Trophoblast cell (in vitro differentiated cells and primary cell): Measurements from ENCODE around the gene RIOK2.

Experiments used
- DNase-seq, 2 donors: peaks; one replicate each; pipeline ENCODE4 v3.0.0-alpha.2; 2016
- H2AFZ ChIP-seq: 2 replicates; pipeline ENCODE4 v1.6.1; 2013; ENCODE audit warnings: low read length, moderate library complexity, mild to moderate bottlenecking; ENCODE audit not compliant: insufficient read depth, poor library complexity
- H2AK5ac ChIP-seq: 2 replicates; pipeline ENCODE4 v1.6.1; 2013; ENCODE audit warnings: mild to moderate bottlenecking, low read length
- H2BK120ac ChIP-seq: 2 replicates; pipeline ENCODE4 v1.6.1; 2013; ENCODE audit warnings: low read length, mild to moderate bottlenecking, moderate library complexity; ENCODE audit not compliant: insufficient read depth, poor library complexity
- H2BK12ac ChIP-seq: 2 replicates; pipeline ENCODE4 v1.6.1; 2013; ENCODE audit warnings: mild to moderate bottlenecking, low read length, moderate library complexity
- H2BK5ac ChIP-seq: 2 replicates; pipeline ENCODE4 v1.6.1; 2013; ENCODE audit warnings: low read length, low read depth, moderate library complexity, mild to moderate bottlenecking; ENCODE audit not compliant: poor library complexity
- H3K14ac ChIP-seq: 2 replicates; pipeline ENCODE4 v1.6.1; 2013; ENCODE audit warnings: mild to moderate bottlenecking, low read length
- H3K18ac ChIP-seq: 2 replicates; pipeline ENCODE4 v1.6.1; 2013; ENCODE audit warnings: mild to moderate bottlenecking, low read length
- H3K23ac ChIP-seq: 2 replicates; pipeline ENCODE4 v1.6.1; 2013; ENCODE audit warnings: low read length
- H3K27ac ChIP-seq: 2 replicates; pipeline ENCODE4 v1.5.1; 2013; ENCODE audit warnings: low read depth, mild to moderate bottlenecking, inconsistent platforms, low read length, moderate library complexity
- H3K27me3 ChIP-seq: 2 replicates; pipeline ENCODE4 v1.6.1; 2013; ENCODE audit warnings: inconsistent platforms, mild to moderate bottlenecking, low read length, moderate library complexity; ENCODE audit not compliant: insufficient read depth
- H3K36me3 ChIP-seq, 2 experiments: 1 replicate in 1 of 2; 2 replicates in 1 of 2; pipeline ENCODE4 v1.6.1; 2013; ENCODE audit warnings: low read length in 2 of 2, mild to moderate bottlenecking in 2 of 2, moderate library complexity in 1 of 2; ENCODE audit not compliant: insufficient read depth in 2 of 2, control insufficient read depth in 1 of 2
- H3K4ac ChIP-seq: 2 replicates; pipeline ENCODE4 v1.6.1; 2013; ENCODE audit warnings: low read depth, mild to moderate bottlenecking, low read length, moderate library complexity
- H3K4me1 ChIP-seq, 2 experiments: 1 replicate in 1 of 2; 2 replicates in 1 of 2; pipeline ENCODE4 v1.6.1; 2013; ENCODE audit warnings: low read length in 2 of 2, mild to moderate bottlenecking in 2 of 2, moderate library complexity in 1 of 2; ENCODE audit not compliant: insufficient read depth in 2 of 2, control insufficient read depth in 1 of 2
- H3K4me2 ChIP-seq: 2 replicates; pipeline ENCODE4 v1.6.1; 2013; ENCODE audit warnings: inconsistent platforms, mild to moderate bottlenecking, low read length, moderate library complexity
- H3K4me3 ChIP-seq: 2 replicates; pipeline ENCODE4 v1.5.1; 2013; ENCODE audit warnings: mild to moderate bottlenecking, low read depth, low read length, inconsistent platforms
- H3K79me1 ChIP-seq: one replicate; pipeline ENCODE4 v1.6.1; 2013; ENCODE audit warnings: low read length
- H3K79me2 ChIP-seq: 2 replicates; pipeline ENCODE4 v1.6.1; 2013; ENCODE audit warnings: low read length, mild to moderate bottlenecking; ENCODE audit not compliant: control insufficient read depth, insufficient read depth, poor library complexity
- H3K9ac ChIP-seq: 2 replicates; pipeline ENCODE4 v1.6.1; 2013; ENCODE audit warnings: mild to moderate bottlenecking, low read length
- H3K9me3 ChIP-seq: 2 replicates; pipeline ENCODE4 v1.6.1; 2013; ENCODE audit warnings: low read depth, mild to moderate bottlenecking, control low read depth, inconsistent platforms, low read length; ENCODE audit not compliant: insufficient read depth
- H4K12ac ChIP-seq: 2 replicates; pipeline ENCODE4 v1.6.1; 2013; ENCODE audit warnings: low read depth, mild to moderate bottlenecking, low read length, moderate library complexity
- H4K8ac ChIP-seq: 2 replicates; pipeline ENCODE4 v1.6.1; 2013; ENCODE audit warnings: low read depth, mild to moderate bottlenecking, low read length, moderate library complexity
- H4K91ac ChIP-seq: one replicate; pipeline ENCODE4 v1.6.1; 2013; ENCODE audit warnings: low read depth, mild to moderate bottlenecking, low read length, moderate library complexity
- WGBS: extraction: QIAGEN DNeasy Blood & Tissue Kit; methylation state at CpG from one replicate; pipeline ENCODE4 v1.1.7; 2013; ENCODE audit warnings: missing lambda C conversion rate; ENCODE audit not compliant: insufficient read length, insufficient coverage; ENCODE audit errors: extremely low coverage; 5-methylcytosine and 5-hydroxymethylcytosine counted together

The RIOK2 gene

DNA sequence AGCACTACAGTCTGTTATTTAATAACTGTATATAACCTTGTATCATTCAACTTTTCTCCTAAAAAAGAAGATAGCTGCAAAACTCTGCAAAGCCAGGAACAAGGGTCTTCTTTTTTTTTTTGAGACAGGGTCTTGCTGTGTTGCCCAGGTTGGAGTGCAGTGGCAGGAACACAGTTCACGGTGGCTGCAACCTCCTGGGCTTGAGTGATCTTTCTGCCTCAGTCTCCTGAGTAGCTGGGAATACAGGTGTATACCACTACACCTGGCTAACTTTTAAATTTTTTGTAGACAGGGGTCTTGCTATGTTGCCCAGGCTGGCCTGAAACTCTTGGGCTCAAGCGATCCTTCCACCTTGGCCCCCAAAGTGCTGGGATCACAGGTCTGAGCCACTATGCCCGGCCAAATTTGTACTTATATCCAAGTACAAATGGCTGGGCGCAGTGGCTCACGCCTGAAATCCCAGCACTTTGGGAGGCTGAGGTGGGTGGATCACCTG is 19.2 kb downstream of the RIOK2 start:
- DNase-seq, result no peak
- no peak overlapping the region for H3K18ac ChIP-seq

DNA sequence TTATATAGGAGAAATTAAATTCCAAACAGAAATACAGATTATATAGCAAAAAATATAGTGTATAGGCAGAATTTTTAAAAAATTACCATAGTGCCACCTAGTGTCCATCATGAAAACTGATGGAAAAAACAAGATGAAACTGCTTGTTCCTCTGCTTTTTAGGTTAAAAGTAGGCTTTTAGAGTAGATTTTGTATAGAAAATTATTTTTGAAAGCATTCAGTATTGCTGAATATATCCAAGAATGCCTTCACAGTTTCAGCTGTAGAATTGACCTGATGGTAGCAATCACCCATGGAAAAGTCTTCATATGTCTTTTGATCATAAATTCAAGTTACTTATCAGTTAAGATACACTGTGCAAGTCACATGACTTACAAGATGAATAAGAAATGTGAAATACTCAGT is 19.7 kb downstream of the RIOK2 start:
- H3K4ac ChIP-seq, result no peak overlapping the region
- no peak overlapping the region for H3K14ac ChIP-seq
- no peak overlapping the region for H2AK5ac ChIP-seq
- no peaks in the 10 kb centered on the region for H3K4me1 ChIP-seq
- no peak overlapping the region for H3K4me3 ChIP-seq
- no peak overlapping the region for H3K9ac ChIP-seq
- H3K4me2 ChIP-seq, result no peak overlapping the region
- no peaks in the 10 kb centered on the region for H3K27me3 ChIP-seq
- H3K23ac ChIP-seq, result no peak overlapping the region
- no peak overlapping the region for H2BK120ac ChIP-seq
- H3K9me3 ChIP-seq, result peaks cover 5% of the 10 kb centered on the region
- H3K36me3 ChIP-seq, result peaks cover 8 to 19% of the 10 kb centered on the region in 2 experiments
- DNase-seq, result peak in 1 of 2 donors; percentile 49
- H3K79me2 ChIP-seq, result no peaks in the 10 kb centered on the region
- H2BK5ac ChIP-seq, result no peak overlapping the region
- H2BK12ac ChIP-seq, result no peak overlapping the region
- no peak overlapping the region for H4K8ac ChIP-seq
- no peak overlapping the region for H3K27ac ChIP-seq
- H3K18ac ChIP-seq, result no peak overlapping the region
- H4K91ac ChIP-seq, result no peak overlapping the region
- H4K12ac ChIP-seq, result no peak overlapping the region
- no peaks in the 10 kb centered on the region for H3K79me1 ChIP-seq
- no peak overlapping the region for H2AFZ ChIP-seq

More for the DNA sequence above, 19.2 kb downstream of the RIOK2 start:
- no peak overlapping the region for H3K4me3 ChIP-seq
- H3K23ac ChIP-seq, result no peak overlapping the region
- H2BK120ac ChIP-seq, result no peak overlapping the region
- H3K79me2 ChIP-seq, result no peaks in the 10 kb centered on the region
- no peak overlapping the region for H4K91ac ChIP-seq
- no peak overlapping the region for H2BK12ac ChIP-seq
- no peak overlapping the region for H4K8ac ChIP-seq
- H3K79me1 ChIP-seq, result no peaks in the 10 kb centered on the region
- no peak overlapping the region for H3K14ac ChIP-seq
- no peak overlapping the region for H2AFZ ChIP-seq
- no peaks in the 10 kb centered on the region for H3K27me3 ChIP-seq
- peaks cover 3% of the 10 kb centered on the region for H3K9me3 ChIP-seq
- H2AK5ac ChIP-seq, result no peak overlapping the region
- no peak overlapping the region for H3K4me2 ChIP-seq
- no peaks in the 10 kb centered on the region for H3K4me1 ChIP-seq
- peaks cover 7 to 16% of the 10 kb centered on the region in 2 experiments for H3K36me3 ChIP-seq
- H3K27ac ChIP-seq, result no peak overlapping the region
- no CpG with 5 or more reads among the region's 5 CpGs for WGBS
- H4K12ac ChIP-seq, result no peak overlapping the region
- no peak overlapping the region for H3K9ac ChIP-seq
- H3K4ac ChIP-seq, result no peak overlapping the region
- H2BK5ac ChIP-seq, result peak overlapping the region; percentile 31

DNA sequence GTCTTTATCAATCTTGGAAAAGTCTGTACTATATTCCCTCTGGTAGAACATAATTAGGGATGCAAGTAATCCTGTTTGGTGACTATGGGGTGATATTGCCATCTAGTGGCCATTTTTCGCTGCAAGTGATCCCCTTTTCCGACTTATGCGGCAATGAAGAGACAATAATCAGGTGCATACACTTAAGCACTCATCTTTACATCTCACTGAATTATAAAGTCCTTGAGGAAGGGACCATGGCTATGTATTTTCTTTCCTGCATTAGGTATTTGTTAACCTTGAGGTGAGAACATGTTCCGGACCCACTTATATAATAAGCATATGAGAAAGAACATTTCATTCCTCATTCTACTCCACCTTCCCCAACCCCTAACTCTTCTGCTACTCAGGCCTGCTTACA is 21.0 kb downstream of the RIOK2 start:
- peak; percentile 73 to 89 for DNase-seq
- Histone ChIP-seq H2BK120ac (no peak overlapping the region), H2BK12ac (no peak overlapping the region), H3K9ac (no peak overlapping the region), H3K79me2 (no peaks in the 10 kb centered on the region), H3K9me3 (peaks cover 6% of the 10 kb centered on the region), H2AFZ (no peak overlapping the region), H3K4me1 (no peaks in the 10 kb centered on the region), H3K36me3 (peaks cover 8 to 17% of the 10 kb centered on the region in 2 experiments), H4K91ac (no peak overlapping the region), H3K14ac (no peak overlapping the region), H2AK5ac (no peak overlapping the region), H4K12ac (no peak overlapping the region), H3K79me1 (no peaks in the 10 kb centered on the region), H3K4me3 (no peak overlapping the region), H4K8ac (no peak overlapping the region), H3K23ac (no peak overlapping the region), H3K4ac (no peak overlapping the region), H2BK5ac (no peak overlapping the region), H3K18ac (no peak overlapping the region), H3K27me3 (no peaks in the 10 kb centered on the region), H3K4me2 (no peak overlapping the region), H3K27ac (no peak overlapping the region)
- WGBS, result no CpG with 5 or more reads among the region's 4 CpGs

GRCh38 chr5:97157689-97158088 is 25.4 kb downstream of the RIOK2 start:
- no peak overlapping the region for H3K14ac ChIP-seq
- H3K36me3 ChIP-seq, result peaks cover 2 to 9% of the 10 kb centered on the region in 2 experiments
- no peak overlapping the region for H4K12ac ChIP-seq
- H3K23ac ChIP-seq, result no peak overlapping the region
- H2AK5ac ChIP-seq, result no peak overlapping the region
- H3K4ac ChIP-seq, result no peak overlapping the region
- H2AFZ ChIP-seq, result no peak overlapping the region
- no peaks in the 10 kb centered on the region for H3K79me1 ChIP-seq
- WGBS, result no CpG with 5 or more reads among the region's 2 CpGs
- no peak overlapping the region for H3K27ac ChIP-seq
- no peak overlapping the region for H4K8ac ChIP-seq
- H2BK5ac ChIP-seq, result no peak overlapping the region
- H3K79me2 ChIP-seq, result no peaks in the 10 kb centered on the region
- no peak overlapping the region for H3K4me3 ChIP-seq
- H3K27me3 ChIP-seq, result no peaks in the 10 kb centered on the region
- no peak for DNase-seq
- H3K18ac ChIP-seq, result no peak overlapping the region
- no peak overlapping the region for H2BK12ac ChIP-seq
- H3K4me1 ChIP-seq, result no peaks in the 10 kb centered on the region
- no peak overlapping the region for H2BK120ac ChIP-seq
- H3K9ac ChIP-seq, result no peak overlapping the region
- no peak overlapping the region for H4K91ac ChIP-seq
- peaks cover 6% of the 10 kb centered on the region for H3K9me3 ChIP-seq
- H3K4me2 ChIP-seq, result no peak overlapping the region
